ENCODE data around the gene PRR5. TPM values are rescaled to one million over a fixed set of nuclear protein-coding genes. Genes with fewer than 3 reads are reported as not detected.

The PRR5 gene
- total and polyA plus RNA-seq, 2 experiments from 2014 or later: 15.3 to 31.4 TPM

DNA sequence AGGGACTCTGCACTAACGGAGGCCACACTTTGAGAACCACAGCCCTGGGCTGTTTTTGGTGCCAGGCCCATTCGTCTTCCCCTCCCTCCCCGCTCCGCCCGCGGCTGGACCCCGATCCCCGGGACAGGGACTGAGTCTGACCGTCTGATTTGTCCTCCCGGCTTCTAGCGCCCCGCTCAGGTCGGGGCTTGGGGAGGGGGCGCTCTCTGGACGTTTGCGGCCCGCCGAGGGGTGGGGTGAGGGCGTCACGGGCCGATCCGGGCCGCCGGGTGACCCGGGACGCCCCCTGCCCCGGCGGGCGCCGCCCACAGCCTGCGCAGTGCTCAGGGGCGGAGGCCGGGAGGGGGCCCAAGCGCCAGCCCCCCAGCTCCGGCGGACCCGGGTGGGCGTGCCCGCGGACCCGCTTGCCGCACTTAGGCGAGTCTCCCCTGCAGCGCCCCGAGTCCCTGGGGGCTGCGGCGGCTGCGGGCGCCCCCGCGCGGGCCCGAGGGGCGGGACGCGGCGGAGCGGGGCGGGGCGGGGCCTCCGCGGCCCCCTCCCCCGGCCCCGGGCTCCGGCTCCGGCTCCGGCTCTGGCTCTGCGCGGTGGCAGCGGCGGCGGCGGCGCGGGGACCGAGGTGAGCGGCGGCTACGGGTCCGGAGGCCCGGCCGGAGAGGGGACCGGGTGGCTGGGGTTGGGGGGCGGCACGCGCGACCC, 33.7 kb upstream of the PRR5 start:
- Mint-ChIP-seq H3K4me3 (peak overlapping the region; percentile 66; the same call in 2 of the 3 replicates), H3K36me3 (ENCODE audit: low read depth) (no peaks in the 10 kb centered on the region), H3K27me3 (ENCODE audit: insufficient read depth, low read depth, poor library complexity) (peaks cover 19% of the 10 kb centered on the region), H3K9me3 (peaks cover 2% of the 10 kb centered on the region; the same call in 1 of the 3 replicates), H3K27ac (no peak overlapping the region), H3K4me1 (peaks cover 5% of the 10 kb centered on the region; the same call in 1 of the 3 replicates)
- Histone ChIP-seq H2AFZ (peak overlapping the region; percentile 99), H3K4me1 (ENCODE audit: insufficient read depth) (peaks cover 6% of the 10 kb centered on the region; the same call in 1 of the 2 replicates), H3K4me2 (peak overlapping the region; percentile 88), H3K4me3 (peak overlapping the region; percentile 70), H3K27ac (ENCODE audit: low read depth) (no peak overlapping the region), H4K20me1 (replicated peaks; ENCODE audit: insufficient read depth) (no peaks in the 10 kb centered on the region), H3K27me3 (ENCODE audit: insufficient read depth) (peaks cover 19% of the 10 kb centered on the region; the same call in 1 of the 2 replicates), H3F3A (replicated peaks; ENCODE audit: low read depth) (peaks cover 13% of the 10 kb centered on the region), H3K79me2 (replicated peaks; ENCODE audit: insufficient read depth) (no peaks in the 10 kb centered on the region), H3K36me3 (ENCODE audit: insufficient read depth) (no peaks in the 10 kb centered on the region), H3K9me2 (ENCODE audit: insufficient read depth) (no peaks in the 10 kb centered on the region)
- DNase-seq (ENCODE audit: low spot score): peak; percentile 82
- peak; percentile 79 for ATAC-seq
- TF ChIP-seq POLR2AphosphoS5 (IDR thresholded peaks at IDR 0.05; ENCODE audit: low read depth) (no peak), CREB1 (CRISPR knock-in tag; IDR thresholded peaks at IDR 0.05; ENCODE audit: low read depth) (peak; percentile 51), ZNF331 (CRISPR knock-in tag; IDR thresholded peaks at IDR 0.05; ENCODE audit: low read depth) (no peak)
- TF ChIP-seq, protein P1, sequence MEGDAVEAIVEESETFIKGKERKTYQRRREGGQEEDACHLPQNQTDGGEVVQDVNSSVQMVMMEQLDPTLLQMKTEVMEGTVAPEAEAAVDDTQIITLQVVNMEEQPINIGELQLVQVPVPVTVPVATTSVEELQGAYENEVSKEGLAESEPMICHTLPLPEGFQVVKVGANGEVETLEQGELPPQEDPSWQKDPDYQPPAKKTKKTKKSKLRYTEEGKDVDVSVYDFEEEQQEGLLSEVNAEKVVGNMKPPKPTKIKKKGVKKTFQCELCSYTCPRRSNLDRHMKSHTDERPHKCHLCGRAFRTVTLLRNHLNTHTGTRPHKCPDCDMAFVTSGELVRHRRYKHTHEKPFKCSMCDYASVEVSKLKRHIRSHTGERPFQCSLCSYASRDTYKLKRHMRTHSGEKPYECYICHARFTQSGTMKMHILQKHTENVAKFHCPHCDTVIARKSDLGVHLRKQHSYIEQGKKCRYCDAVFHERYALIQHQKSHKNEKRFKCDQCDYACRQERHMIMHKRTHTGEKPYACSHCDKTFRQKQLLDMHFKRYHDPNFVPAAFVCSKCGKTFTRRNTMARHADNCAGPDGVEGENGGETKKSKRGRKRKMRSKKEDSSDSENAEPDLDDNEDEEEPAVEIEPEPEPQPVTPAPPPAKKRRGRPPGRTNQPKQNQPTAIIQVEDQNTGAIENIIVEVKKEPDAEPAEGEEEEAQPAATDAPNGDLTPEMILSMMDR (conservative IDR thresholded peaks at IDR 0.05; ENCODE audit: low read depth in 2 of 2): peak; percentile 18 to 50; a peak in 2 of 4 replicates

DNA sequence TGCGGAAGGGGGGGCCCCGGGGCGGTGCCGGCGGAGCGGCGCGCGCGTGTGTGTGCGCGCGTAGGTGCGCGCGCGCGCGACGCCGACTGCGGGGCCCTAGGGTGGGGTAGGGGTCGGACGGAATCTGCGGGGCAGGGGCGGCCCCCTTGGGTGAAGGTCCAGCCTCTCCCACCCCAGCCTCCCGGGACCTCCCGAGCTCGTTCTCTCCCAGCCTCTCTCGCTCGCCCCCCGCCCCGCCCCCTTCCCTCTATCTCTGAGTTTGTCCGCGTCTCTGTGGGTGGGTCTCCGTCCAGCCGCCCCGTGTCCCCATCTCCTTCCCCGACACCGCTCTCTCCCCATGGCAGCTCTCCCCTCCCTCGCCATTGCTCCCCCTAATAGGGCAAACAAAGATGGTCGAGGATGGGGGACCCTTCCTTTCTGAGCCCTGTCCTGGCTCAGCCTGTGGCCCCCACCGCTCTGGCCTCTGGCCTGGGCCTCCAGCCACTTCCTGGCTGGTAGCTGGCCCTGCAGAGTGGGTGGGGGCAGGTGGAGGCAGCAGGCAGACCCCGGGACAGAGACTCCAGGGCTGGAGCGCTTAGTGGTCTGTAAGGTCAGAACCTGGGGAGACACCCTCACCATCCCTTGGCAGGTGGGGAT, 33.0 kb upstream of the PRR5 start:
- Mint-ChIP-seq H3K4me1 (peaks cover 5% of the 10 kb centered on the region; the same call in 1 of the 3 replicates), H3K27ac (no peak overlapping the region), H3K4me3 (peak overlapping the region; percentile 69), H3K27me3 (ENCODE audit: insufficient read depth, low read depth, poor library complexity) (peaks cover 19% of the 10 kb centered on the region), H3K9me3 (no peaks in the 10 kb centered on the region), H3K36me3 (ENCODE audit: low read depth) (no peaks in the 10 kb centered on the region)
- peaks cover 19% of the 10 kb centered on the region; the same call in 1 of the 2 replicates for H3K27me3 ChIP-seq (ENCODE audit: insufficient read depth)
- no peaks in the 10 kb centered on the region for H3K79me2 ChIP-seq (replicated peaks; ENCODE audit: insufficient read depth)
- no peak overlapping the region for H3K27ac ChIP-seq (ENCODE audit: low read depth)
- ATAC-seq: no peak; the same call in 2 of the 3 replicates
- DNase-seq (ENCODE audit: low spot score): no peak
- peak overlapping the region; percentile 76; the same call in 1 of the 2 replicates for H2AFZ ChIP-seq
- peaks cover 13% of the 10 kb centered on the region for H3F3A ChIP-seq (replicated peaks; ENCODE audit: low read depth)
- peak overlapping the region; percentile 79 for H3K4me2 ChIP-seq
- no peaks in the 10 kb centered on the region for H3K9me2 ChIP-seq (ENCODE audit: insufficient read depth)
- H3K36me3 ChIP-seq (ENCODE audit: insufficient read depth): no peaks in the 10 kb centered on the region
- peaks cover 6% of the 10 kb centered on the region; the same call in 1 of the 2 replicates for H3K4me1 ChIP-seq (ENCODE audit: insufficient read depth)
- H3K4me3 ChIP-seq: peak overlapping the region; percentile 57
- no peaks in the 10 kb centered on the region for H4K20me1 ChIP-seq (replicated peaks; ENCODE audit: insufficient read depth)
- TF ChIP-seq CREB1 (CRISPR knock-in tag; IDR thresholded peaks at IDR 0.05; ENCODE audit: low read depth) (no peak), JUNB (IDR thresholded peaks at IDR 0.05; ENCODE audit: unreplicated experiment) (no peak), STAT1 (IDR thresholded peaks at IDR 0.05; ENCODE audit: unreplicated experiment) (no peak)
- TF ChIP-seq, protein P2, sequence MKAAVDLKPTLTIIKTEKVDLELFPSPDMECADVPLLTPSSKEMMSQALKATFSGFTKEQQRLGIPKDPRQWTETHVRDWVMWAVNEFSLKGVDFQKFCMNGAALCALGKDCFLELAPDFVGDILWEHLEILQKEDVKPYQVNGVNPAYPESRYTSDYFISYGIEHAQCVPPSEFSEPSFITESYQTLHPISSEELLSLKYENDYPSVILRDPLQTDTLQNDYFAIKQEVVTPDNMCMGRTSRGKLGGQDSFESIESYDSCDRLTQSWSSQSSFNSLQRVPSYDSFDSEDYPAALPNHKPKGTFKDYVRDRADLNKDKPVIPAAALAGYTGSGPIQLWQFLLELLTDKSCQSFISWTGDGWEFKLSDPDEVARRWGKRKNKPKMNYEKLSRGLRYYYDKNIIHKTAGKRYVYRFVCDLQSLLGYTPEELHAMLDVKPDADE (IDR thresholded peaks at IDR 0.05): no peak
- TF ChIP-seq, protein P3, sequence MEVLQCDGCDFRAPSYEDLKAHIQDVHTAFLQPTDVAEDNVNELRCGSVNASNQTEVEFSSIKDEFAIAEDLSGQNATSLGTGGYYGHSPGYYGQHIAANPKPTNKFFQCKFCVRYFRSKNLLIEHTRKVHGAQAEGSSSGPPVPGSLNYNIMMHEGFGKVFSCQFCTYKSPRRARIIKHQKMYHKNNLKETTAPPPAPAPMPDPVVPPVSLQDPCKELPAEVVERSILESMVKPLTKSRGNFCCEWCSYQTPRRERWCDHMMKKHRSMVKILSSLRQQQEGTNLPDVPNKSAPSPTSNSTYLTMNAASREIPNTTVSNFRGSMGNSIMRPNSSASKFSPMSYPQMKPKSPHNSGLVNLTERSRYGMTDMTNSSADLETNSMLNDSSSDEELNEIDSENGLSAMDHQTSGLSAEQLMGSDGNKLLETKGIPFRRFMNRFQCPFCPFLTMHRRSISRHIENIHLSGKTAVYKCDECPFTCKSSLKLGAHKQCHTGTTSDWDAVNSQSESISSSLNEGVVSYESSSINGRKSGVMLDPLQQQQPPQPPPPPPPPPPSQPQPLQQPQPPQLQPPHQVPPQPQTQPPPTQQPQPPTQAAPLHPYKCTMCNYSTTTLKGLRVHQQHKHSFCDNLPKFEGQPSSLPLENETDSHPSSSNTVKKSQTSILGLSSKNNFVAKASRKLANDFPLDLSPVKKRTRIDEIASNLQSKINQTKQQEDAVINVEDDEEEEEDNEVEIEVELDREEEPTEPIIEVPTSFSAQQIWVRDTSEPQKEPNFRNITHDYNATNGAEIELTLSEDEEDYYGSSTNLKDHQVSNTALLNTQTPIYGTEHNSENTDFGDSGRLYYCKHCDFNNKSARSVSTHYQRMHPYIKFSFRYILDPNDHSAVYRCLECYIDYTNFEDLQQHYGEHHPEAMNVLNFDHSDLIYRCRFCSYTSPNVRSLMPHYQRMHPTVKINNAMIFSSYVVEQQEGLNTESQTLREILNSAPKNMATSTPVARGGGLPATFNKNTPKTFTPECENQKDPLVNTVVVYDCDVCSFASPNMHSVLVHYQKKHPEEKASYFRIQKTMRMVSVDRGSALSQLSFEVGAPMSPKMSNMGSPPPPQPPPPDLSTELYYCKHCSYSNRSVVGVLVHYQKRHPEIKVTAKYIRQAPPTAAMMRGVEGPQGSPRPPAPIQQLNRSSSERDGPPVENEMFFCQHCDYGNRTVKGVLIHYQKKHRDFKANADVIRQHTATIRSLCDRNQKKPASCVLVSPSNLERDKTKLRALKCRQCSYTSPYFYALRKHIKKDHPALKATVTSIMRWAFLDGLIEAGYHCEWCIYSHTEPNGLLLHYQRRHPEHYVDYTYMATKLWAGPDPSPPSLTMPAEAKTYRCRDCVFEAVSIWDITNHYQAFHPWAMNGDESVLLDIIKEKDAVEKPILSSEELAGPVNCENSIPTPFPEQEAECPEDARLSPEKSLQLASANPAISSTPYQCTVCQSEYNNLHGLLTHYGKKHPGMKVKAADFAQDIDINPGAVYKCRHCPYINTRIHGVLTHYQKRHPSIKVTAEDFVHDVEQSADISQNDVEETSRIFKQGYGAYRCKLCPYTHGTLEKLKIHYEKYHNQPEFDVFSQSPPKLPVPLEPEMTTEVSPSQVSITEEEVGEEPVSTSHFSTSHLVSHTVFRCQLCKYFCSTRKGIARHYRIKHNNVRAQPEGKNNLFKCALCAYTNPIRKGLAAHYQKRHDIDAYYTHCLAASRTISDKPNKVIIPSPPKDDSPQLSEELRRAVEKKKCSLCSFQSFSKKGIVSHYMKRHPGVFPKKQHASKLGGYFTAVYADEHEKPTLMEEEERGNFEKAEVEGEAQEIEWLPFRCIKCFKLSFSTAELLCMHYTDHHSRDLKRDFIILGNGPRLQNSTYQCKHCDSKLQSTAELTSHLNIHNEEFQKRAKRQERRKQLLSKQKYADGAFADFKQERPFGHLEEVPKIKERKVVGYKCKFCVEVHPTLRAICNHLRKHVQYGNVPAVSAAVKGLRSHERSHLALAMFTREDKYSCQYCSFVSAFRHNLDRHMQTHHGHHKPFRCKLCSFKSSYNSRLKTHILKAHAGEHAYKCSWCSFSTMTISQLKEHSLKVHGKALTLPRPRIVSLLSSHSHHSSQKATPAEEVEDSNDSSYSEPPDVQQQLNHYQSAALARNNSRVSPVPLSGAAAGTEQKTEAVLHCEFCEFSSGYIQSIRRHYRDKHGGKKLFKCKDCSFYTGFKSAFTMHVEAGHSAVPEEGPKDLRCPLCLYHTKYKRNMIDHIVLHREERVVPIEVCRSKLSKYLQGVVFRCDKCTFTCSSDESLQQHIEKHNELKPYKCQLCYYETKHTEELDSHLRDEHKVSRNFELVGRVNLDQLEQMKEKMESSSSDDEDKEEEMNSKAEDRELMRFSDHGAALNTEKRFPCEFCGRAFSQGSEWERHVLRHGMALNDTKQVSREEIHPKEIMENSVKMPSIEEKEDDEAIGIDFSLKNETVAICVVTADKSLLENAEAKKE (CRISPR knock-in tag; IDR thresholded peaks at IDR 0.05): no peak

Data from GM23338 (cell line).